ENCODE data around the gene HES1.
"Not testable (repeated sequence)": the region's sequence is repeated elsewhere in the genome, so short reads cannot be mapped to it uniquely, and the experiment has no call there.

DNA sequence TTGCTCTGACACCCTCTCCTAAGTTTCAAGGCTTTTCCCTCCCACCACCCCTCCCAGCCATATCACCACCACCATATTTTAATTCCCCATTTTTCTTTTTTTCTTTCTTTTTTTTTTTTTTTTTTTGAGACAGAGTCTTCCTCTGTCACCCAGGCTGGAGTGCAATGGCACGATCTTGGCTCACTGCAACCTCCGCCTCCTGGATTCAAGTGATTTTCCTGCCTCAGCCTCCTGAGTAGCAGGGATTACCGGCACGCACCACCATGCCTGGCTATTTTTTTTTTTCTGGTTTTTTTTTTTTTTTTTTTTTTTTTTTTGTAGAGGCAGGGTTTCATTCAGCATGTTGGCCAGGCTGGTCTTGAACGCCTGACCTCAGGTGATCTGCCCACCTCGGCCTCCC, 44.1 kb upstream of the HES1 start:
- TF ChIP-seq HDGF (IDR thresholded peaks at IDR 0.05; ENCODE audit: borderline replicate concordance); FOXM1 (IDR thresholded peaks at IDR 0.05; ENCODE audit: borderline replicate concordance); SUZ12 (IDR thresholded peaks at IDR 0.05); SP1 (IDR thresholded peaks at IDR 0.05); CTBP1 (IDR thresholded peaks at IDR 0.05; ENCODE audit: borderline replicate concordance); FOXA1 (IDR thresholded peaks at IDR 0.05); LEF1 (IDR thresholded peaks at IDR 0.05; ENCODE audit: borderline replicate concordance); FOXK2 (IDR thresholded peaks at IDR 0.05); ARNT (IDR thresholded peaks at IDR 0.05); L3MBTL2 (conservative IDR thresholded peaks at IDR 0.05); TARDBP (IDR thresholded peaks at IDR 0.05): not testable (repeated sequence)
- TF ChIP-seq, protein P1, sequence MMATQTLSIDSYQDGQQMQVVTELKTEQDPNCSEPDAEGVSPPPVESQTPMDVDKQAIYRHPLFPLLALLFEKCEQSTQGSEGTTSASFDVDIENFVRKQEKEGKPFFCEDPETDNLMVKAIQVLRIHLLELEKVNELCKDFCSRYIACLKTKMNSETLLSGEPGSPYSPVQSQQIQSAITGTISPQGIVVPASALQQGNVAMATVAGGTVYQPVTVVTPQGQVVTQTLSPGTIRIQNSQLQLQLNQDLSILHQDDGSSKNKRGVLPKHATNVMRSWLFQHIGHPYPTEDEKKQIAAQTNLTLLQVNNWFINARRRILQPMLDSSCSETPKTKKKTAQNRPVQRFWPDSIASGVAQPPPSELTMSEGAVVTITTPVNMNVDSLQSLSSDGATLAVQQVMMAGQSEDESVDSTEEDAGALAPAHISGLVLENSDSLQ (IDR thresholded peaks at IDR 0.05): not testable (repeated sequence)

Measured in HEK293T (cell line).